ENCODE results near the gene CYP27C1.
A peak's percentile ranks its signal among the peaks of the same experiment; 100 is the strongest.
"Not testable (repeated sequence)": the region's sequence is repeated elsewhere in the genome, so short reads cannot be mapped to it uniquely, and the experiment has no call there.

Gene CYP27C1

GRCh38 chr2:127169066-127169660 lies 50.9 kb downstream of the CYP27C1 start:
- no peak for DNase-seq

DNA sequence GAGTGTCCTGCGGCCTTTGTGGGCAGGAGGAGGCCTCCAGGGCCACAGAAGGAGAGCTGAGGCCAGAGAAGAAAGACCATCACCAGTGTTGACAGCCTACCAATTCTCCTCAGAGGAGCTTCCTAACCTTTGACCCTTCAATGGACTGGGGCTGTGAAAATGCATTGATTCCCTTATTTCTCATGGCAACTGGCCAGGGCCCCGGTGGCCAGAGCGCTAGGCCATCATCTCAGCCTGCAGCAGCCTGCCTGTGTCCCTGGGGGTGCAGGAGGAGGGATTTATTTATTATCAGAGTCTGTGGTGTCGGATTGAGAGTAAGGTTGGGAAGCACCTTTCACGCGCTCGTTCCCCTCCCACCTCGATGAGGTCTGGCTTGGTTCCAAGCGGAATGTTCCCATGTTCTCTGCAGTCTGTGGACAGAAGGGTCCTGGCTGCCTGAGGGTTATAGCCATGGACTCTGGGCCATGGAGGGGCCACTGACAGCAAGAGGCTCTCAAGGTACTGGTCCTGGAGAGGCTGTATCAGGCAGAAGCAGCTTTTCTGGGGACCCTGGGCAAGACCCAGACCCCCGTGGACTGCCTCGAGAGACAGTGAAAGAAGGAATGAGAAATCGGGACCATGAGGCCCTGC lies 53.8 kb downstream of the CYP27C1 start:
- no peak for DNase-seq

- peak; percentile 29 for DNase-seq
These were observed 54.6 kb downstream of the CYP27C1 start for GRCh38 chr2:127165539-127165935.

- DNase-seq, result peak; percentile 29
These were observed 55.1 kb downstream of the CYP27C1 start for GRCh38 chr2:127164761-127165538.

- no peak for DNase-seq
These were observed 56.2 kb downstream of the CYP27C1 start for GRCh38 chr2:127163921-127164320.

DNA sequence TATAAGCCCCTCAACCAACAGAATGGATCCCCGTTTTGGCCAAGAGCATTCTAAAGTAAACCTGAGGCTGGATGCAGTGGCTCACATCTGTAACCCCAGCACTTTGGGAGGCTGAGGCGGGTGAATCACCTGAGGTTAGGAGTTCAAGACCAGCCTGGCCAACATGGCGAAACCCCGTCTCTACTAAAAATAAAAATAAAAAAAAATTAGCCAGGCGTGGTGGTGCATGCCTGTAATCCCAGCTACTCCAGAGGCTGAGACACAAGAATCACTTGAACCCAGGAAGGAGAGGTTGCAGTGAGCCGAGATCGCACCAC lies 57.1 kb downstream of the CYP27C1 start:
- not testable (repeated sequence) for DNase-seq

DNA sequence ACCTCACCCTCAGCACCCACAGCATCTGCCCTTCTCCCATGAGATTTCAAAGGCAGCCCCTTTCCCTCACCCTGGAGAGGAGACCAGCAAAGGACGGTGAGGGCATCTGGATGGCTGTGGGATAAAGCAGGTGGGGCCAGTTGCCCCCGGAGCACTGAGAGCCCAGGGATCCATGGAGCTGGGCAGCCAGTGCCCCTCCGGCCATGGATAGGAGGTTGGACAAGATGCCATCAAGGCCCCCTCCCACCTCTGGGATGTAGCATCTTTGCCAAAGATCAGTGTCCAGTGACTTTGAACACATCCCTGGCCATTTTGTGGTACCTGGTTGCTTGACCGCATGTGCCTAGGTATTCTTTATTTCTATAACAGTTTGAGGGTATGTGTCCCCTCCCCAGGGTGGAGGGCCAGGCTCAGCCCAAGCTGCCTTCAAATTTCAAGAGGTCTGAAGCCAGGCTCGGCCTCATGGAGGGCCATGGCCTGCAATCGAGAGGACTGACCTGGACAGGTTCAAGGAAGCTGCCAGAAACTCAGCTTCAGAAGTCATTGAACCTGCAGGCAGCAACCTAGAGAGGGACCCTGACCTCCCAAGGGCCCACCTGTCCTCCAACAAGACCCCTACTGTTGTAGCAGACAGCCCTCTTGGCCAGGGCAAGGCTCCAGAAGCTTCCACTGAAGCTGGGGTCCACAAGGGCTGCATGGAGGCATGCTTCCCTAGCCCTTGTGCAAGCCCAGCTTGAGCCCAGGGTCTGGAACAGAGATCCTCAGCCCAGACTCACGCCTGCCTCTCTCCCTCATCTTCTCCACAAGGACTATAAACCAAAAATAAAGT lies 57.6 kb downstream of the CYP27C1 start:
- DNase-seq, result no peak

DNA sequence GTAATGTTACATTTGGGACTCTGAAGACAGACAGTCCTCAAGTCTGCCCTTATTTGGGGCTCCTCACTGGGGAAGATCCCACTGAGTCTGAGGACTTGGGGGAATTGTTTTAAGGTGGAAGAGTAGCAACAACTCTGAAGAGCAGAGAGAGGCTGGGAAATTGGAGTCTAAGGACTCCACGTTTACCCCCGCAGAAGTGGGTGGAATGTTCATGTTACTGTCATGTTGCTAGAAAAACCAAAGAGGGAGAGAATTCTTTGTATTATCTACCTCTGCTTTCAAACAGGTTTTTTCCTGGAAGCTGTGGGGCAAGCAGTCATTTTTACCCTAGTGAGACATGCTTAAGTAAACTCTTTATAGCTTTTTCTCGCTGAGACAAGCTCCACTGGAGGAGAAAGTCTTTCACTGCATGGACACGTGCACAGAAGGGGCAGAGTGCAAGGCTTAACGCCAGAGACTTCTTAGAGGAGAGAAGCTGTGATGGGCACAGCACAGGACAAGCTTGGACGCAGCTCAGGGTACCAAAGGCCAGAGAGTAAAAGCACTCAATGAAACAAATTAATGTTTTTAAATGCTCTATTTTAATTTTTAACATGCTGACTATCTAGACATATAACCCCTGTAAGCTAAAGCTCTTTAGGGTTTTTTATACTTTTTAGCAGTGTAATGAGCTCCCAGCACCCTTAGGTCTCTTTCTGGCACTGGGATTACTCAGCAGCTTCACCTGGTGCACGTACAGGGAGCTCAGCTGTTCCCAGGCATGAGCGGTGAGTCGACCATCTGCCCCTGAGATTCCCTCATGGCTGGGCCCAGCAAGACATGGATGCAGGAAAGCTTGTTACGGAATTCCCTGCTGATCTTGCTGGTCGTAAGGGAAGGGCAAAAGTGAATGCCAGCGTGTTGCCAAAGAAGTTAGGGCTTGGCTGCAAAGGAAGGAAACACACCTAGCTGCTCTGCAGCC lies 58.6 kb downstream of the CYP27C1 start:
- DNase-seq, result no peak

DNA sequence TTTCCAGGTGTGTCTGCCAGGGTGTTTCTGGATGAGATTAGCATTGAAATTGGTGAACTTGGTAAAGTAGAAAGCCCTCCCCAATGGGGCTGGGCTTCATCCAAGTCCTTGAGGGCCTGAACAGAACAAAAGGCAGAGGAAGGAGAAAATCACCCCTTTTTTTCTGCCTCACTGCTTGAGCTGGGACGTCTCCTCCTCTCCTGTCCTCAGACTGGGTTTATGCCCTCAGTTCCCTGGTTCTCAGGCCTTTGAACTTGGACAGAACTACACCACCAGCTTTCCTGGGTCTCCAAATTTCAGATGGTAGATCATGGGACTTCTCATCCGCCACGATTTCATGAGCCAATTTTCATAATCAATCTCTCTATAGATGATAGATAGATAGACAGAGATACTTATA lies 59.4 kb downstream of the CYP27C1 start:
- no peak for DNase-seq

DNA sequence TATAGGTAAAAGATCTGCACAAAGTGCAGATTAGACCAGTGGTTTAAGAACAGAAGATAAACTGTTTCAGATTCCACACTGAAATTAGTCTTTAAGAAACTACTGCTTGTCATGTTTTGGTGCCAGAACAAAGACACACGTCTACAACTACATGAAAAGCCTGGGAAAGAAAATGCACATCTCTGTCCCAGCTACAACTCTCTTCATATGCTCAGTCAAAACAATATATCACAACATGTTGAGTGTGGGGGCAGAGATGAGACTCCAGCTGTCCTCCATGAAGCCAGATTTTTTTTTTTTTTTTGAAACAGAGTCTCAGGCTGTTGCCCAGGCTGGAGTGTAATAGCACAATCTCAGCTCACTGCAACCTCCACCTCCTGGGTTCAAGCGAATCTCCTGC lies 60.6 kb downstream of the CYP27C1 start:
- DNase-seq, result no peak

- DNase-seq, result no peak
These were observed 61.3 kb downstream of the CYP27C1 start for GRCh38 chr2:127158614-127159290.

GRCh38 chr2:127157651-127158485 lies 62.2 kb downstream of the CYP27C1 start:
- DNase-seq, result no peak

- DNase-seq, result no peak
These were observed 63.0 kb downstream of the CYP27C1 start for GRCh38 chr2:127157114-127157513.

DNA sequence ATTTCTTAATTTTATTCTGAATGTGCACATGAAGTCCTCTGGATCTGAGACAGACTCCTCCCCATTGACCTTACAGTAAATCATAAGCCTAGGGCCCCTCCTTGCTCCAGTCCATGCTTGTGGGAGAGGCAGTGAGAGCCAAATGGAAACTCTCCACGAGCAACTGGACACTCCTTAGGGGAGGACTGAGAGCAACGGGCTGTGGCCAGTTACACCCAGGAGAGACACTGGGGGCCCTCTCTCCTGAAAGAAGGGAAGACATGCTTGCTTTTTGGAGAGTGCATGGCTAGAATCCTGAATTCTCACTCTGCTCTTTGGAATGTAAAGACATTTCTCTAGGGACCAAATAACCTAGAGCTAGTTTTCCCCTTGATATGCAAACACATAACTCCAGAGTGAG lies 64.2 kb downstream of the CYP27C1 start:
- no peak for DNase-seq

DNA sequence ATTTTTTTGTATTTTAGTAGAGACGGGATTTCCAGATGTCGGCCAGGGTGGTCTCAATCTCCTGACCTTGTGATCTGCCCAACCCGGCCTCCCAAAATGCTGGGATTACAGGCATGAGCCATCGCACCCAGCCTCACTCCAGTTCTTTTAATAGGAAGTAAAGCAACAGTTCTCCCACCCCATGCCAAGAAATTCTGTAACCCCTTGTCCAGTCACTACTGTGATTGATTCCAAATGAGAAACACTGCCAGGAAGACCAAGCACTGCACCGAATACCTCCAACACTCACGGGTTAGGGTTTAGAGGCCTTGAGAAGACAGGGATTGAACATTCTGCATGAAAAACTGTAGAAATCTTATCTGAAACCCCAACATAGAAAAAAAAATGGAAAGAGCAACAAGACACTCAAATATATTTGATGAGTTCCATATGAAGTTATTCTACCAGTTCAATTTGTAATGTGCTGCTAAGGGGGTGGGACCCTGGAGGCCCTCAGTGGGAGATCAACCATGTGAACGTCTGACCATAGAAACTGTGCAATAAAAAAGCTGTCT lies 65.0 kb downstream of the CYP27C1 start:
- DNase-seq, result no peak

- DNase-seq, result no peak
These were observed 65.7 kb downstream of the CYP27C1 start for GRCh38 chr2:127154396-127154795.

DNA sequence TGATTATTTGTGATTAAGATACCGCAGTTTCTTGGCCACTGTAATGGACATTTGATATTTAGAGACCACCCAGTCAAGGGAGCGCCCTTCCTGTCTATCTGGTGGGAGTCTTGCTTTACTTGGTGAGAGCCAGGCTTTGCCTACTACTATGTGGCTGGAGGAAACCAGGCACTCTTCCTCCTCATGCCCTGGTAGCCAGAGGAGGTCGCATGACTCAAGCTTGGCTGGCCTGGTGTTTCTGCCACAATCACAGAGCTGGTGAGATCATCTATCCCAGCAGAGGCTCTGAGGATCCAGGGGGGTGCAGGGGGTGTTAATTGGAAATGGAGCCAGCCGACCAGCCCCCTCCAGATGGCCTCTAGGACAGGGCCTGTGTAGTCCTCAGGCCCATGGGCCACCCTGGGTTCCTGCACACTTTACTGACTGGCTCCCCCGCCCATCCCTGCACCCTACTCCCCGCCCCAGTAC lies 66.4 kb downstream of the CYP27C1 start:
- DNase-seq, result no peak

GRCh38 chr2:127150996-127151395 lies 69.1 kb downstream of the CYP27C1 start:
- no peak for DNase-seq

GRCh38 chr2:127149384-127149783 lies 70.7 kb downstream of the CYP27C1 start:
- DNase-seq, result no peak

DNA sequence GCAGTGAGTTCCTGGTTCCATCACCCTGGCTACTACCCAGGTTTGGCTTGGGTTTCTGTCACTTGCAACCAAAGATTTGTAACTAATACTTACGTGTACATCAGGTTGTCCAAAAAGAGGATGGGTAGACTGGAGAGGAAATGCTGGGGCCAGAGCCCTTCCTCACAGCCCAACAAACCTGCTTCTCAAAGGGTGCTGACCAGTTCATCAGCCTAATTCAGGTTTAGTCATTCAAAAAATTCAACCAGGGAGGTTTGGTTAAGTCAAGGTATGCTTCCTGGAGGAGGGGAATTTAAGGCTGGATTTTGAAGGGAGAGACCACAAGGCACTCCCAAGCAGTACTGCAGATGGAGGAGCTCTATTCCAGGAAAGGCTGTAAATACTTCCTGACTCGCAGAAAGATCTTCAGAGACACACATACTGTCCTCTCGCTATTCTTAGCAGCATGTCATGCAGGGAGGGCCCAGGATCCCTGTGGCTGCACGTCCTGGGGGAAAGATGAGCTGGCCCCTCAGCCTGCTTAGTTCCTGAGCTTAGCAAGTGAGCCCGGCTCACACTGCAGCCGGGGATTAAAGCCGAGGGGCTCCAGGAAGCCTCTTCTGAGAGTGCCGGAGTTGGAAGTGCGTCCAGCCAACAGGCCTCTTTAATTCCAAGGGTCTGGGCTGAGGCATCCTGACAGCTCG lies 73.1 kb downstream of the CYP27C1 start:
- DNase-seq, result no peak
